Ishikawa (cell line): Measurements from ENCODE around the gene ZNF469.

ENCODE experiments used
- MAX ChIP-seq: IDR thresholded peaks from 2 replicates; pipeline ENCODE4 v1.6.1; 2012
- NFIC ChIP-seq: IDR thresholded peaks from 2 replicates; pipeline ENCODE4 v1.6.1; 2012
- RAD21 ChIP-seq: IDR thresholded peaks from 2 replicates; pipeline ENCODE4 v1.6.1; 2012; ENCODE audit warnings: low read depth
- REST ChIP-seq: IDR thresholded peaks from 2 replicates; pipeline ENCODE4 v1.6.1; 2012; ENCODE audit warnings: low read depth, mild to moderate bottlenecking
- TAF1 ChIP-seq: IDR thresholded peaks from 2 replicates; pipeline ENCODE4 v1.6.1; 2012; ENCODE audit warnings: low read depth, mild to moderate bottlenecking
- TCF12 ChIP-seq: IDR thresholded peaks from 2 replicates; pipeline ENCODE4 v1.6.1; 2012; ENCODE audit warnings: low read depth
- TEAD4 ChIP-seq: IDR thresholded peaks from 2 replicates; pipeline ENCODE4 v1.6.1; 2012
- YY1 ChIP-seq: IDR thresholded peaks from 2 replicates; pipeline ENCODE4 v1.6.1; 2012; ENCODE audit warnings: low read depth

DNA sequence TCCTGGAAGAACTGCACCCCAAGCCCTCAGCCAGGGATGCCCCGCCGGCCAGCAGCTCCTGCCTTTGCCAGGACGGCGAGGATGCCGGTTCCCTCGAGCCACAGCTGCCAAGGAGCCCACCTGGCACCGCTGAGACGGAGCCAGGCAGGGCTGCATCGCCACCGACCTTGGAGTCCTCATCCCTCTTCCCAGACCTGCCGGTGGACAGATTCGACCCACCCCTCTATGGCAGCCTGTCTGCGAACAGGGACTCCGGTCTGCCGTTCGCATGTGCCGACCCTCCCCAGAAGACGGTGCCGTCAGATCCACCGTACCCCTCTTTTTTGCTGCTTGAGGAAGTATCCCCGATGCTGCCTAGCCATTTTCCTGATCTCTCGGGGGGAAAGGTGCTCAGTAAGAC, 48.9 kb downstream of the ZNF469 start:
- TF ChIP-seq RAD21 (no peak), REST (no peak), TAF1 (no peak), MAX (no peak), NFIC (no peak), TCF12 (no peak), TEAD4 (no peak), YY1 (no peak)
